HG03196 (cell line): ENCODE results near the gene EPHA4.

Experiments
- ATAC-seq: cut with Tn5 transposase; IDR thresholded peaks from one replicate; pipeline ENCODE4 v1.9.1; 2021; ENCODE audit not compliant: unreplicated experiment

The EPHA4 gene

GRCh38 chr2:221572219-221572820, at the start of gene EPHA4:
EPHA4 (minus strand) TSS chr2:221572304; CDS start chr2:221572248, 56 bp downstream.
- peak; percentile 96 for ATAC-seq

GRCh38 chr2:221618007-221618406, 45.9 kb upstream of the EPHA4 start:
- ATAC-seq, result no peak

GRCh38 chr2:221616561-221616960, 44.5 kb upstream of the EPHA4 start:
- ATAC-seq, result no peak

GRCh38 chr2:221614274-221614673, 42.2 kb upstream of the EPHA4 start:
- ATAC-seq, result no peak

DNA sequence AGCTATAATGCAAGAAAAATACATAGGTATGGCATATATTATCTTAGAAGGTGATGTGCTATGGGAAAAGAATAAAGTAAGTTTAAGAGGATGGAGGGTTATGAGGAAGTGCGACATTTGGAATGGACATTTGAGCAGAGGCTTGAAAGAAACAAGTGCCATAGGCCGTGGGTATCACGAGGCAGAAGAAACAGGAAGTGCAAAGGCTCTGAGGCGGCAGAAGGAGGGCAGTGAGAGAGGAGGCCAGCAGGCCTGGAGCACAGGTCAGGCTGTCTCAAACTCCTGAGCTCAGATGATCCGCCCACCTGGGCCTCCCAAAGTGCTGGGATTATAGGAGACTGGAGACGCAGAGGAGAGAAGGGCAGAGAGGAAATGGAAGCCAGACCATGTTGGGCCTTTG, 40.7 kb upstream of the EPHA4 start:
- no peak for ATAC-seq

- no peak for ATAC-seq
Observed at GRCh38 chr2:221612161-221612560, 40.1 kb upstream of the EPHA4 start.

- ATAC-seq, result no peak
Observed at GRCh38 chr2:221610675-221611074, 38.6 kb upstream of the EPHA4 start.

DNA sequence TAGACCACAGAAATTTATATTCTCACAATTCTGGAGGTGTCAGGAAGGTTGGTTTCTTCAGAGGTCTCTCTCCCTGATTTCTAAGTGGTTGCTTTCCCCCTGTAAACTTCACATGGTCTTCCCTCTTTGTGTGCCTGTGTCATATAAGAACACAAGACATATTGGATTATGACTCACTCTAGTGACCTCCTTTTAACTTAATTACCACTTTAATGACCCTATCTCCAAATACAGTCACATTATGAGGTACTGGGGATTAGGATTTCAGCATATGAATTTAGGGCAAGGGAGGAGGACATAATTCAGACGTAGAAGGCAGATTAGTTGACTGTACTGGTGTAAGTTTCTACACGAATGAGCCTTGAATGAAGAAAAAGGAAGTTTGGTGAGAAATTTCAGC, 38.2 kb upstream of the EPHA4 start:
- no peak for ATAC-seq

DNA sequence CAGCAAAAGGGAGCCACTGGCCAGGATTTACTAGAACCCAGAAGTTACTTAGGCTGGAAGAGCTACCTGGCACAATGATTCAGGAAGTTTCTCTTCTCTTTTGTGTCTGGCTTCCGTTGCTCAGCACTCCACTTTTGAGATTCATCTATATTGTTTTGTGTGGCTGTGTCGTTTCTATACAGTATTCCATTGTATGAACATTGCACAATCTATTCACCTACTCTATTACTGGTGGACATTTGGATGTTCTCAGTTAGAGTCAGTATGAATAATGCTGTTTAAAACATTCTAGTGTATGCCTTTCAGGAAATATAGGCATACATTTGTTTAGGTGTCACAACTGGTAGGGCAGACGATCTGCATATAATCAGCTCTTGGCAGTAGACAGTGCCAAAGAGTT, 36.3 kb upstream of the EPHA4 start:
- no peak for ATAC-seq

- ATAC-seq, result no peak
Observed at GRCh38 chr2:221606424-221606823, 34.3 kb upstream of the EPHA4 start.

GRCh38 chr2:221605751-221606240, 33.7 kb upstream of the EPHA4 start:
- ATAC-seq, result no peak

- no peak for ATAC-seq
Observed at GRCh38 chr2:221602938-221603337, 30.8 kb upstream of the EPHA4 start.

DNA sequence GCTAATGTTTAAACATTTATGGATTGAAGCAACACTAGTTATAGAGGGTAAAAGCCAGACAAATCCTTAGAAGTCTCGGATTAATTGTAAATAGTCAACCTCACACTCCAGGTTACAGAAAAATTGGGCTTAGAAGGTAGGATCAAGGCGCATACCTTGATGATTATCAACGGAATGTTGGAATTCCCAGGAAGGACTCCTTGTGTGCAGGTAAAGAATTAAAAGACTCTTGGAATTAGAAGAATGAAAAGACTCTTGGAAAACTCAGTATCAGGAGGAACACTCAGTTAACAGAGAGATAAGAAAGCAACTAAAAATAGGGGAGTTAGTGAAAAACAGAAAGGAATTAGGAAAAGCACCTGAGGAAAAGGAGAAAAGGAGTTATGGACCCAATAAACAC, 29.3 kb upstream of the EPHA4 start:
- no peak for ATAC-seq

- no peak for ATAC-seq
Observed at GRCh38 chr2:221600388-221600787, 28.3 kb upstream of the EPHA4 start.

DNA sequence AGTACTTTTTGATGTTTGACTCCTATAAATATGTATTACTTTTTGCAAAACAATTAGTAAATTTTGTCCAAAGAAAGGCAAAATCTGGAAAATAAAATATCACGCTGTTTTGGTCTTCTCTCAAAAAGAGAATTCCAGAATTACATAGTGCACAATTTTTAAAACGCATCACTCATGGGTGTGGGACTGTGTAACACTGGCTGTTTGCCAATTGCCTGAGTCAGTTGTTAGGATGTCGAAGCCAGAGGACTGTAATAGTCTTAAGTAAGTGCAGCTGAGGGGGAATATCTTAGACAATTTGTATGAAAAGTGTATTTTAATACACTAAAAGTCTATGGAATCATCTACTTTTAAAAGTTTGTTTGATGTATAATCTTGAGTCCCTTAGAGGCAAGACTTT, 24.1 kb upstream of the EPHA4 start:
- ATAC-seq, result no peak

DNA sequence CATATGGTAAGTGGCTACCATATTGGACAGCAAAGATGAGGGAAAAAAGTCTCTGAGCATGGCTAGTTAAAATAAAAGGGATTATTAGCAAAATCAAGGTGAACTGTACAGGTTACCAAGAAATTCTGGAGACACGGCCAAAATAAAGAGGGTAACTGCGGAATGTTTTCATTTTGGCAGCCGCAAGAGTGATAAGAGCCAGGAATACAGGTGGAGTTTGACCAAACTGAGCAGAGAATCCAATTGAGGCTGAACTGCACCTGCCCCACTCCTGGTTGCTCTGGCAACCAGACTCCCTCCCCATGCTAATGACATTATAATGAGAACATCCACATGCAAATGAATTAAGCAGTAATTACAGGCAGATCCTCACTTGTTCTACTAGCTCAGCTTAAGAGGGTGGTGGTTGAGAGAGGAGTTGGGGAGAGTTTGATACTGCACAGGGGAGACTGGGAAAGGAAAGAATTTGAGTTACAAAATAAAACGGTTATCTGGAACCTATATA, 18.8 kb upstream of the EPHA4 start:
- no peak for ATAC-seq

DNA sequence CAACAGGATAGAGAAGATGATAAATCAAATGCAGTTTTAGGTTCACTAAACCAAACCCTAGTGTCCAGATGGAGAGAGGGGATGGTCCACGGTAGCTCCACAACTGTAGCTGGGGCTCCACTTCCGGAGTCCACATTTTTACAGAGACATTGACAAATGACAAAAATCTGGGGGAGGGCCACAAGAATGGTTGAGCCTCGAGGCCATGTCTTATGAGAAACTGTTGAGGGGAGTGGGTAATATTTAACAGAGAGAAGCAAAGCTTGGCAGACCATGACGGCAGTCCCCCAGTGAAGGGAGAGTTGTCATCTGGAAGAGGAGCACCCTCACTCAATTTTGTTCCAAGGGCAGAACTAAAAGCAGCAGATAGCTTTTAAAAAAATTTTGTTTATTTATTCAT, 17.6 kb upstream of the EPHA4 start:
- no peak for ATAC-seq

GRCh38 chr2:221588306-221588985, 16.3 kb upstream of the EPHA4 start:
- no peak for ATAC-seq

DNA sequence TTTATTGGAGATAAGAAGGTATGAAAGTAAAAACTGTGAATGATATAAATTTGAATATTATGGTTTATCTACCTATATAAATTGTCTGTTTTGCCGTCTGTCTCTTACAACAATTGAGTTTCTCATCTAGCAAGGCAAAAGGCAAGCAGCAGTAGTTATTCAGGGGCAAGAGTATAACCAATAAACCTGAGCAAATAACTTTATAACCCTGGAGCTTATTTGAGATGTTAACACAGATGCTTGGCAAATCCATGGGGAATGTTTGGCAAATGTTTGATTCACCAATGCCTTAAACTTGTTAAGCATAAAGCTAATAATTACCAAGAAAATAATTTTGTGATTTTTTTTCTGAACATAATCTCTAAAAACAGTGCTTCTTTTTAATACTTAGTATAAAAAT, 9.9 kb upstream of the EPHA4 start:
- no peak for ATAC-seq

GRCh38 chr2:221574231-221574570, 2.1 kb upstream of the EPHA4 start:
- no peak for ATAC-seq

DNA sequence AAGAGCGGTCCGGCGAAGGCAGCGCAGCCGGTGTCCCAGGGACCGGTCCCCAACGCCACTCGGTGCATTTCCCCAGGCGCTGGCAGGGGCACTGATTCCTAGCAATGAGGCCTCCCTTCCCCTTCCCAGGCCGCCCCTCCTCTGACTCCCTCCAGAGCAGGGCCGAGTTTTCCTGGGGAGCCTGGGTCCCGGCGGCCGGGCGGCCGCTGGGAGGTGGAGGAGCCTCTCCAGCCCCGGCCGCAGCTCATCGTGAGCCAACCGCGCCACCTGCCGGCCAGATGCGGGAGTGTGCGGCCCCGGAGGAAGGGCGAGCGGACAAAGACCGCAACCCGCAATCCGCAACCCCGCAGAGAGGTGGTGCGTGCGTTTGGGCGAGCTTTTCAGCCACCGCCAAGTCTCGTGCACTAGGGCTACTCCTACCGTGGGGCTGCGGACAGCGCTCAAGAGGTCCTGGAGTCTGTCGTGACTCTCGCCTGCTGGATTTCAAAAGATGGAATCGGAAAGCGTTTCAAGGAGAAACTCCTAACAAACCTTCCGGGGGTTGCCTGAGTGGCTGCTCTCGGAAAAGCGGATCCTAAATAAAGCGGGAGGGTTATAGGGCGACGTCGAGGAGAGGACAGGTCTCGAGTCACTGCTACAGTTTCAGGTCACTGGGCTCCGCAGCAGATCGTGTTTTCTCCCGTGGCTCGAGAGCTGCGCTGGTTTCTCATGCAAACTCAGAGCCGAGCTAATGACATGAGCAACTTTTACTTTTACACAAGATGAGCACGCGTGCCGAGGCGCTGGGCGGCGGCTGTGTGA, 1.5 kb upstream of the EPHA4 start:
- ATAC-seq, result peak; percentile 66
